NCI-H774 (cell line): ENCODE results near the gene SLC25A46.
"Not testable (repeated sequence)": the region's sequence is repeated elsewhere in the genome, so short reads cannot be mapped to it uniquely, and the experiment has no call there.

Experiments
- DNase-seq: peaks from one replicate; lab custom pipeline; 2025; lab: John Stamatoyannopoulos, UW

SLC25A46 gene

DNA sequence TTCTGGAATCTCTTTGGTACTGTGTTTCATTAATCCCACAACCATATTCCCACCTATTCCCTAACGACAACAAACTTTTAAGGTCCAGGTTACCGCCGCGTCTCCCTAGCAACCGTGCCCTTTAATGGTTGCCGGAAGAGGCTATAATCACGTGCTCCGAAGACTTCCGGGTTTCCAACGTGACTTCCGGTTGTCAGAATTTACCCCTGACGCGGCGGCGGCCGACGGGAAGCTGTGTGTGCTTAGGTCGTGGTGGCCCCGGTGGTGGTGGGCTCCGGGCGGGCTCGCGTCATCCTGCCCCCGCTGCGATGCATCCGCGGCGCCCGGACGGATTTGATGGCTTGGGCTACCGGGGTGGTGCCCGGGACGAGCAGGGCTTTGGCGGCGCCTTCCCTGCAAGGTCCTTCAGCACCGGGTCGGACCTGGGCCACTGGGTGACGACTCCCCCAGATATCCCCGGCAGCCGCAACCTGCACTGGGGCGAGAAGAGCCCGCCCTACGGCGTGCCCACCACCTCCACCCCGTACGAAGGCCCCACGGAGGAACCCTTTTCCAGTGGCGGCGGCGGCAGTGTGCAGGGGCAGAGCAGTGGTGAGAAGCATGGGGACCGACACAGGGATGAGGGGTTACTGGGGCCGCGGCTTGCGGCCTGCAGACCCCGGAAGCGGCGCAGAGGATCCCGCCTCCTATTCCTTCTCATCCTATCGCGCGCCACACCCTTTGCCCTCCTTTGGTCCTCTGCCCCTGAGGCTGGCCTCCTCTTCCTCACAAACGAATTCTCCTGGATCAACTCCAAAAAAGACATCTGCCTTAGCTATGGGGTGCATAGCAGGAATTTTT, at the start of gene SLC25A46:
Gene SLC25A46 (plus strand): TSS at position 196 of the 840 bp plus-strand sequence. CDS start 113 bp downstream, at position 309.
- DNase-seq, result peak; percentile 84

DNA sequence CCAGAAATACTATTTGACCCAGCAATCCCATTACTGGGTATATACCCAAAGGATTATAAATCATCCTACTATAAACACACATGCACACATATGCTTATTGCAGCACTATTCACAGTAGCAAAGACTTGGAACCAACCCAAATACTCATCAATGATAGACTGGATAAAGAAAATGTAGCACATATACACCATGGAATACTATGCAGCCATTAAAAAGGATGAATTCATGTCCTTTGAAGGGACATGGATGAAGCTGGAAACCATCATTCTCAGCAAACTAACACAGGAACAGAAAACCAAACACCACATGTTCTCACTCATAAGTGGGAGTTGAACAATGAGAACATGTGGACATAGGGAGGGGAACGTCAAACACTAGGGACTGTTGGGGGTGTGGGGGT, 48.2 kb upstream of the SLC25A46 start:
- not testable (repeated sequence) for DNase-seq

DNA sequence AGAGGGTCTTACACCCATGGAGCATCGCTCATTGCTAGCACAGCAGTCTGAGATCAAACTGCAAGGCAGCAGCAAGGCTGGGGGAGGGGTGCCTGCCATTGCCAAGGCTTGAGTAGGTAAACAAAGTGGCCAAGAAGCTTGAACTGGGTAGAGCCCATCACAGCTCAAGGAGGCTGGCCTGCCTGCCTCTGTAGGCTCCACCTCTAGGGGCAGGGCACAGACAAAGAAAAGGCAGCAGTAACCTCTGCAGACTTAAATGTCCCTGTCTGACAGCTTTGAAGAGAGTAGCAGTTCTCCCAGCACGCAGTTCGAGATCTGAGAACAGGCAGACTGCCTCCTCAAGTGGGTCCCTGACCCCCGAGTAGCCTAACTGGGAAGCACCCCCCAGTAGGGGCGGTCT, 46.1 kb upstream of the SLC25A46 start:
- DNase-seq, result not testable (repeated sequence)

DNA sequence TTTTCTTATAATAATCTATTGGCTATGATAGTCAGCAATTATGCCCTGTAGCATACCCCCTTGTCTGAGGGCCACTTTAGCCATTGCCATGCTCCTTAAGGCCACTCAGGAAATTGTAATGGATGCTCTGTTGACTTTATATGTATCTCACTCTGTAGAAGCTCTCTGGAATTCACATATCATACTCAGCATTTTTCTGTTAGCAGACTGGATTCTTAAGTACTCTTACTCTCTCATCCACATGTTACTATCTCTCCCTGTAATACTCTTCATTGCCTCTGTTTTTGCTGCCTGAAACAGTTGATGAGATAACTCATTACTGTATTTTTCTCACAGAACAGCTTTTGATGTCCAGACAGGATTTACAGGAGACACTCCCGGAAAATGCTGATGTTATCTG, 36.5 kb upstream of the SLC25A46 start:
- no peak for DNase-seq

DNA sequence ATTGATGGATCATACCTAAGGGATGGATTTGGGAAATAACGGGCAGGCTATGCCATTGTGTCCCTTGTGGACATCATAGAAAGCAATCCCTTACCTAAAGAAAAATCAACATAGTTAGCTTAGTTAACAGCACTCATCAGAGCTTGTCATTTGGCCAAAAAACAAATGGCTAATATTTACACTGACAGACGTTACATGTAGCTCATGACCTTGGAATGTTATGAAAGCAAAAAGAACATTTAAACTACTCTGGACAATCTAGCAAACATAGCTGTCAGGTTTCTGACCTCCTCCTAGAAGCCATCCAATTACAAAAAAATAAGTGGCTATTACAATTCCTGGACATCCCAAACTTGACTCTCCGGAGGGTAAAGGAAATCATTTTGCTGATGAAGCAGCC, 36.1 kb upstream of the SLC25A46 start:
- no peak for DNase-seq

DNA sequence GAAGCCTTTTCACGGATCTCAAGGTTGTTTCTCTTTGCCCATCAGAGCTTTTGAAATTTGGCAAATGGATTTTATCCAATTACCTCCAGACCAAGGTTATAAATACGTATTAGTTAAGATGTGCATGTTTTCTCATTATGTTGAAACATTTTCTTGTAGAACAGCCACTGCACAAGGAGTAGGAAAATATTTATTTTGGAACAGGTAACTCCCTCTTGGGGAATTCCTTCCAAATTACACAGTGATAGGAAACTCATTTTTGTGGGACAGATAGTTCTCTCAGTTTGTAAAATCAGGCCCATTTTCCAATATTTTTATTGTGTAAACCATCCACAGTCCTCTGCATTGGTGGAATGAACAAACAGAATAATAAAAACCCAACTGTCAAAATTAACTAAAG, 35.3 kb upstream of the SLC25A46 start:
- no peak for DNase-seq

DNA sequence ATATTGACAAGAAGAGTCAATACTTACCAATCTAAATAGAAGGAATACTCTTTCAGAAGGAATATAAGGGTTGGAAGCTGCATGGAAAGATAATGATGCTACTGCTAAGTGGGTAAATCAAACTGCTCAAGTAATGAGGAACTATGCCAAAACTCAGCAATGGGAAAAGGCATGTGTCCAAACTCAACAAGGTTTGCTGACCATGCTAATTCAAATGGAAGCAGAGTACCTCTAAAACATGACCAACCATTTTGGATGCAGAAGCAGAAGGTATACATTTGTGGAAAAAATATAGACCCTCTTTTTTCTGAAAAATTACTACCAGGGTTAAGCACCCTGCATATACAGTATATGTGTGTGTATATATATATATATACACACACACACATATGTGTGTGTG, 33.5 kb upstream of the SLC25A46 start:
- DNase-seq, result no peak

DNA sequence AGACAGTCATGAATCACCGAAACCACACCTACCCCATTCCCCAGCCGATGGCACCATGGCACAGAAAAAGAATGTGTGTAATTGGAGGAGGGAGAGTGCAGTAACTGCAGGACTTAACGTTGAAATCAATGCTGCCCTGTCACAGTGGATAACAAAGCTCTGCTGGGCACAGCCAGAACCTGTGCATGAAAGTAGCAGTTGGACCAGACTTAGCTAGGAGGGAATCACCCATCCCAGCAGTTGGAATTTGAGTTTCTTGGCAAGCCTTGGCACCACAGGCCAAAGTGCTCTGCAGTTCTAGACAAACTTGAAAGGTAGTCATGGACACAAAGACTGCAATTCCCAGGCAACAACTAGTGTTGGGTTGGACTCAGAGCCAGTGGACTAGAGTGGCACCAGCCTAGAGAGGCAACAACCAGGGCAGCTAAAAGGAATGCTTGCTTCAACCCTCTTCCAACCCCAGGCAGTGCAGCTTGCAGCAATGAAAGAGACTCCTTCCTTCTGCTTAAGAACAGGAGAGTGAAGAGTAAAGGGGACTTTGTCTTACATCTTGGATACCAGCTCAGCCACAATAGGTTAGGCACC, 31.5 kb upstream of the SLC25A46 start:
- DNase-seq, result no peak

DNA sequence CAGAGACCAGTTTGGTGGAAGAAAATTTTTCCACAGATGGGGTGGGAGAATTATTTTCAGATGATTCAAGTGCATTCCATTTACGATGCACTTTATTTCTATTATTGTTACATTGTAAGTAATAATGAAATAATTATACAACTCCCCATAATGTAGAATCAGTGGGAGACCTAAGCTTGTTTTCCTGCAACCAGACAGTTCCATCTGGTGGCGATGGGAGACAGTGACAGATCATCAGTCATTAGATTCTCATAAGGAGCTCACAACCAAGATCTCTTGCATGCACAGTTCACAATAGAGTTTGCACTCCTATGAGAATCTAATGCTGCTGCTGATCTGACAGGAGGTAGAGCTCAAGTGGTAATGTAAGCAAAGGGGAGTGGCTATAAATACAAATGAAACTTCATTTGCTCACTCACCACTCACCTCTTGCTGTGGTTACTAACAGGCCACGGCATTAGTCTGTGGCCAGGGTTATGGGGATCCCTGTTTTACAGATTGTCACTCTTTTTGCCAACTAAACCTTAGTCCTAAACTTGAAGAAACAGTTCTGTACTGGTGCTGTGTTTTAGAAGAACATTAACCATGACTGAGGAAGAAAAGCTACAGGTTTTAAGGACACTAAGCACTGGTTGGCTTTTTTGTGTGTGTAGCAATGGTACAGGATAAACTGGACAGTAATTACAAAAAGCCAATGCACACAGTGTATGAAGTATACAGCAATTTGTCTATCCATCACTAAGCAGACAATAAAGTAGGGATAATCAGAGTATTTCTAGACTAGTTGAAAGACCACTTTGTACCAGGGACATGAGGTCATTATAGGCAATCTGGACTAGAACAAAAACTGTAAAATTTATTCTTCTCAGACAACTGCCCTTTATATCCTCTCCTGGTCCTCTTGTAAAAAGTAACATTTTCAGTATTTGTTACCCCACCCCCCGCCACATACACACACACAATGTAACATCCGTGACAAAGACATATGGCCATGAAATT, 22.3 kb upstream of the SLC25A46 start:
- no peak for DNase-seq

DNA sequence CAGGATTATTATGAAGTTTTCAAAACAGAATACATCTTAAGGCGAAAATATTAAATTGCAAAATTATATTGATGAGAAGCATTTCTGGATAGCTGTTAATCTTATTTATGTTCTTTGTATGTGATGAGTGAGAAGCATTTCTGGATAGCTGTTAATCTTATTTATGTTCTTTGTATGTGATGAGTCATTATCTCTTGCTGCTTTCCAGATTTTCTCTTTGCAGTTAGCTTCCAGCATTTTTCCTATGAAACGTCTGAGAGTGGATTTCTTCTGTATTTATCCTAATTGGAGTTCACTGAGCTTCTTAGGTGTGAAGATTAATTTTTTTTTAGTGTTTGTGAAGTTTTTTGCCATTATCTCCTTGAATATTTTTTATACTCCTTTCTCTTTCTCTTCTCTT, 20.5 kb upstream of the SLC25A46 start:
- no peak for DNase-seq

DNA sequence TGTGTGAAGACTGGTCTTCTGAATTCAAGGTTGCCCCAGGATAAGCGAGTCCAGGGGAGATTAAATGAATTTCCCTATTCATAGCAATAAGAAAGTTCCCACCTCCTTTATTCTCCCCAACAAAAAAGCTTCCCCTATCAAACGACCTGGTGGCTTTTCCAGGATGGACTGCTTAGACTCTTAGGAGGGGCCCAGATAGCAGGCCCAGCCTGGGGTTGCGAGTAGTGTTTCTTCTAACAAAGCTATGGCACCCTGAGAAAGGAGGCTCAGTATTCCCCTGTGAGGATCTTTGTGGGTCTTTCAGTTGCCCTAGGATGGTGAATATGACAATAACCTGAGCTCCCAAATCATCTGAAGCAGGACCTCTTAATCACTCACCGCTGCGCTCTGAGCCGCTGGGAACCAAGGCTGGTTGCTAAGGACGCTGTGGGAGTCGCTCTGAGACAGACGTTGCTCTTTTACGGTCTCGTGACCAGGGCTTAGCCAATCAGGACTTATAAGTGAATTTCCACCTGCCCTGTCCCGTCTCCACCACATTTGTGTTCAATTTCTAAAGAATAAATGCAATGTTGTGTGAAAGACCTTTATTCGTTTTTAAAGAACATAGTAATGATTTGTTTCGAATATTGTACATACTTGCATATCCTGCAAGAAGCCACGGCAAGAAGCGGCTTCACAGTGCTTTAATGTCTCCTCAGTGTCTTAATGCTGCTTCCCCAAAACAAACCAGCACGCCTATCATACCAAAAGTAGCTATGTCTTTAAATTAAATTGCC, 12.4 kb upstream of the SLC25A46 start, which contains the start of gene TMEM232:
Gene TMEM232 (minus strand): TSS at position 423 of the 776 bp plus-strand sequence. CDS start 59,319 bp downstream, outside the sequence.
- peak; percentile 81 for DNase-seq

DNA sequence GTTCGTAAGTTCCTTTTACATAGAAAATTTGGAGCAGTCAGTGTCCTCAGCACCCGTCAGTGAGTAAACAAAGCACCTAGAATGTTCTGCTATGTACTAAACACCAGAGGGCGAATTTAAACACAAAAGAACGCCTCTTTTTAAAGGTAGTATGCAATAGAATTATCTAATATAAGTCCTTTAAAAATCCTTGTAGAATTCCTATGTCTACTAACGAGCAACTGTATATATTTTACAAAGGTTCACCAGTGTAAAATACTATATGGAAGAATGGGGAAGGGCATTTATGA, 11.8 kb upstream of the SLC25A46 start:
- DNase-seq, result no peak

DNA sequence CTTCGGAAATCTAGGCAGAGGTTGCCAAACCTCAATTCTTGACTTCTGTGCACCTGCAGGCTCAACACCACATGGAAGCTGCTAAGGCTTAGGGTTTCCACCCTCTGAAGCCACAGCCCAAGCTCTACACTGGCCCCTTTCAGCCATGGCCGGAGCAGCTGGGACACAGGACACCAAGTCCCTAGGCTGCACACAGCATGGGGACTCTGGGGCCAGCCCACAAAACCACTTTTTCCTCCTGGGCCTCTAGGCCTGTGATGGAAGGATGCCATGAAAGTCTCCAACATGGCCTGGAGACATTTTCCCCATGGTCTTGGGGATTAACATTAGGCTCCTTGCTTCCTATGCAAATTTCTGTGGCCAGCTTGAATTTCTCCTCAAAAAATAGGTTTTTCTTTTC, 7.3 kb upstream of the SLC25A46 start:
- DNase-seq, result not testable (repeated sequence)

DNA sequence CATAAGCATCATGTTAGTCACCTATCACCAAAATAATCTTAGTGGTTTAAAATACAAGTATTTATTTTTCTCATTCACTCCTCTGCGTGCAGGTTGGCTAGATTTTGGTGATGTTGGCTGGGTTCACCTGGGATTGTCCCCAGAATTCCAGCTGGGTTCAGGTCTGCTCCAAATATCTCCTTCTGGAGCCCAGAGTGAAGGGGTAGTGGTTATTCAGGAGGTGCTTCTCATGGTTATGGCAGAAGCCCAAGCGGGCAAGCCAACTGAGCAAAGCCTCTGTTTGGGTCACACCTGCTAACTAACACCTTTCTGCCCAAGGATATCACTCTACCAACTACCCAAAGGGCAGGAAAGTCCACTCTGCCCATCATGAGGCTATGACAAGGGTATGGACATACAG, 4.7 kb upstream of the SLC25A46 start:
- DNase-seq, result no peak

DNA sequence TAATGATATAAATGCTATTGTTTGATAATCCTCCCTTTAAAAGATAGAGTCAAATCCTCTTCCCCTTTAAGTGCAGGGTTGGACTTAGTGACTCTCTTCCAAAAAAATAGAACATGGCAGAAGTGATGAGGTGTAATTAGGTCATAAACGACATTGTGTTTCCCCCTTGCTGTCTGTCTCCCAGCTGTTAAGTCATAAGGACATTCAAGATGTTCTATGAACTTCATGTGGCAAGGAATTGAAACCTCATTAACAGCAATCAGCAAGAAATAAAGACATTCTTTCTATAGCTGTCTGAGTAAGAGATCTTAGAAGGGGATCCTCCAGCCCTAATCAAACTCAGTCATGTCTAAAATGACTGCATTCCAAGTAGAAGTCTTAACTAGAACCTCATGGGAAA, 3.3 kb upstream of the SLC25A46 start:
- no peak for DNase-seq

DNA sequence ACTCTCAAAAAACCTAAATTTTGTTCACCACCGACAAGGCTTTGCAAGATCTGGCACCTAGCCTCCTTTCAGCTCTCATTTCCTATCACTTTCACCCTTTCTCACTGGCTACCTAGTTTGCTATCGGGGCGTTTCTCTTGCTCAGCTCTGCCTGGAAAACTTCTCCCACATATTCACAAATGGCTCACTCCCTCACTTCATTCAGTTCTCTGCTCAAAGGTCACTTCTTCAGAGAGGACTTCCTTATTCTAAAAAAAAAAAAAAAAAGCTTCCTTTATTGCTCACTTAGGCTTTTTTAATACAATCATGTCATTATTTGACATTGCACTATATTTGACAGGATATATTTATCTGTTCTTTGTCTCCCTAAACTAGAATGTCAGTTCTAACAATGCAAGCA, 2.1 kb upstream of the SLC25A46 start:
- no peak for DNase-seq

DNA sequence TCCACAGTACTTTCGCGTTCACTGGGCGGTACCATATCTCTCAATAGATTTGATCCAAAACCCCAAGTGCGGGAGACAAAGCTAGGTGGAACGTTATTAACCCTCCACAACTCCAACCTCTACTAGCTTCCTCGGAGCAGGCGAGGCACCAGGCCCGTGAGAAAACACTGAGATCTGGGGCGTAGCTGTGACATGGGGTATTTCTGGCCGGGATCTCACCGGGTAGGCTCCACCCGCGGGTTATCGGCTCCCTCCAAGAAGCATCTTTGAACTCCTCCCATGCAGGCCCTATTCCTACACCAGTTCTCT, 350 bp upstream of the SLC25A46 start:
- no peak for DNase-seq

DNA sequence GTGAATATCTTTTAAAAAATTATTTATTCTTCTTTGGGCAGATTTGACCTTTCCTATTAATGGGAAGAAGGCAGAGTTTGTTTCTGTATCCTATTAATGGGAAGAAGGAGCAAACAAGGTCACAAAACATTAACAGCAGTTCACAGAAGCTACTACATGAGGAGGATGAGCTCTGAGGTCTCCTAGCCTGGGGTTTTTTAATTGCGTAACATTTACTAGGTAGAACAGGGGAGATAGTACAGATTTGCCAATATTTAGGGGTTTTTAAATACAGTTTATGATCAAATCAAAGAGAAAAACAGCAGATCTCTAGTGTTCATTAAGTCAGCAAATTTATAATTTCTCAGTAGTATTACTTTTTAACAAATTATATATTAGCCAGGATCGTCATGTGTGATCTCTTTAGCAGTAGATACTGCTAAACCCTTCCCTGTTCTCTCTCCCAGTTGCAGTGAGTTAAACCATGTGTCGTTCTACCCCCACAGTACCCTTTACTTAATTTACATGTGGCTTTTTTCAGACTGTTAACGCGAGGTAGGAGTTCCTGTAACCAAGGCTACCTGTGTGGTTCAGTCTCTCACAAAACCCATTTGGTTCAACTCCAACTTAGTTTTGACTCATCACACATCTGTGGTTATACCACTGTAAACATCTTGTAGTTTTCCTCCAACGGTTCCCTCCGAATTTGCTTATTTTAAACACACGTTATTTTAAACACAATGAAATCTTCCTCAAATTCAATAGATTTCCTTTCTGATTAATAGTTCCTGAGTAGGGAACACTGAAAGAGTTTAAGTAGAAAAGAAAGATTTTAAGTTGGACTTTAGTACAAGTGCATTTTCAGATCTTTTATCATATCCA, 13.3 kb downstream of the SLC25A46 start:
- DNase-seq, result no peak

DNA sequence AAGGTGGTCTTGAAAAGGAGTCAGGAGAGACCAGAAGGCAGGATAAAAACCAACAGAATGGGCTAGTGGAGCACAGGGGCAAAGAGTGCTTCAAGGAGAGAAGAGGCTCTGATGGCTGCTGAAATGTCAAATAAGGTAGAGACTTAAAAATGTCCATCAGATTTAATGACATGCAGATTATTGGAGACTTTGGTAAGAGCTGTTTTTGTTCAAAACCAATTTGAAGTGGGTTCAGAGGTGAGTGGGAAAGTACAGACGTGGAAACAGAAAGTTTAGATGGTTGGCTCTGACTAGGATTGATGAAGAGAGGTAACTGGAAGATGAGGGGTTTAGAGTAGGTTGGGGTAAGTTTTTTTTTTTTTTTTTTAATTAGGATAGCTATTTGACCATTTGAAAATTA, 14.1 kb downstream of the SLC25A46 start:
- no peak for DNase-seq

DNA sequence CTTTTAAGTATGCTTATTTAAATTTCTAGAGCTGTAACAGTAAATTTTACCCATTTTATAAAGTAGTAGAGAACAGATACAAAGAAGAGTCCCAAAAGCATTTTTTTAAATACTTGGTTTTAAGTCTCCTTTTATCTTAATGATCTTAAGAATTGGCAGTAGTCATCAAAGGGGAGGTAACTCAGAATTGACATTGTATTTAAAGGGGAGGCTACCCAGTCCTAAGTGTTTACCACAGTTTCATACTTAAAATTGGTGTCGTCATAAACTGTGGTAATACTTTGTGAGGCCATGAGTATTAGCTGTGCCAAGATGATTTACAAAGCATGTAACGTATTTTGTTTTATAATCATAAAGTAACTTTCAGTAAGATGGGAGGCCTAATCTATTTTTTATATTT, 14.8 kb downstream of the SLC25A46 start:
- no peak for DNase-seq

DNA sequence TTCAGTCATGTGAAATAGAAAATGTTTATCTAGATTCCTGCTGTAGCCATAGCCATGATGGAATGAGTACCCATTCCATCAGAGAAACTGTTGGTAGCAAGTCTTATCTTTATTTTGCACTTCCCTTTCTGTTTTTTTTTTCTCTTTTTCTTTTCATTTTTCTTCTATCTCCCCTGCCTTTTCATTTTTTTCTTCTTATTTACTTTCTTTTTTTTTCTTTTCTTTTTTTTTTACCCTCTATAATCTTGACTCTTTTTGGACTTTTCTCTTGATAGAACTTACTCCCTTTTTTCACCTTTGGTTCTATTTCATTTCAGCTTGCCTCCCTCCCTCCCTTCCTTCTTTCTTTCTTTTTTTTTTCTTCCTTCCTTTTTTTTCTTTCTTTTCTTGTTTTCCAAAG, 15.4 kb downstream of the SLC25A46 start:
- no peak for DNase-seq
